ENCODE data around the gene TMEM219.

TMEM219 gene, protein sequence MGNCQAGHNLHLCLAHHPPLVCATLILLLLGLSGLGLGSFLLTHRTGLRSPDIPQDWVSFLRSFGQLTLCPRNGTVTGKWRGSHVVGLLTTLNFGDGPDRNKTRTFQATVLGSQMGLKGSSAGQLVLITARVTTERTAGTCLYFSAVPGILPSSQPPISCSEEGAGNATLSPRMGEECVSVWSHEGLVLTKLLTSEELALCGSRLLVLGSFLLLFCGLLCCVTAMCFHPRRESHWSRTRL

GRCh38 chr16:29961479-29962343, at the start of gene TMEM219:
Gene TMEM219, plus strand, starts transcription at chr16:29962079. Its CDS starts 1,065 bp downstream, at chr16:29963144.
- Histone ChIP-seq H3K36me3 (ENCODE audit: insufficient read depth, low read length) (no peaks in the 10 kb centered on the region), H3K9ac (ENCODE audit: low read depth, low read length) (peak within 1 kb of the TSS; percentile 78), H3K4me1 (ENCODE audit: insufficient read depth, low read length) (0 out of 2 replicates have a peak, but pooled peaks cover 3% of the 10 kb centered on the region), H3K9me3 (ENCODE audit: control insufficient read depth, insufficient read depth, low read length) (no peaks in the 10 kb centered on the region)

GRCh38 chr16:29912087-29912486, 49.8 kb upstream of the TMEM219 start:
- H3K9me3 ChIP-seq (ENCODE audit: control insufficient read depth, insufficient read depth, low read length): no peaks in the 10 kb centered on the region
- no peak overlapping the region for H3K9ac ChIP-seq (ENCODE audit: low read depth, low read length)
- H3K36me3 ChIP-seq (ENCODE audit: insufficient read depth, low read length): no peaks in the 10 kb centered on the region; the same call in 1 of the 2 replicates
- no peaks in the 10 kb centered on the region; the same call in 1 of the 2 replicates for H3K4me1 ChIP-seq (ENCODE audit: insufficient read depth, low read length)

- Histone ChIP-seq H3K9me3 (ENCODE audit: control insufficient read depth, insufficient read depth, low read length) (no peaks in the 10 kb centered on the region), H3K9ac (ENCODE audit: low read depth, low read length) (no peak overlapping the region), H3K4me1 (ENCODE audit: insufficient read depth, low read length) (no peaks in the 10 kb centered on the region; the same call in 1 of the 2 replicates), H3K36me3 (ENCODE audit: insufficient read depth, low read length) (no peaks in the 10 kb centered on the region; the same call in 1 of the 2 replicates)
These were observed 48.4 kb upstream of the TMEM219 start for GRCh38 chr16:29913514-29913913.

GRCh38 chr16:29915590-29916247, 46.2 kb upstream of the TMEM219 start:
- H3K9ac ChIP-seq (ENCODE audit: low read depth, low read length): no peak overlapping the region
- H3K9me3 ChIP-seq (ENCODE audit: control insufficient read depth, insufficient read depth, low read length): no peaks in the 10 kb centered on the region
- peaks cover under 1% of the 10 kb centered on the region; the same call in 1 of the 2 replicates for H3K36me3 ChIP-seq (ENCODE audit: insufficient read depth, low read length)
- H3K4me1 ChIP-seq (ENCODE audit: insufficient read depth, low read length): no peaks in the 10 kb centered on the region; the same call in 1 of the 2 replicates

DNA sequence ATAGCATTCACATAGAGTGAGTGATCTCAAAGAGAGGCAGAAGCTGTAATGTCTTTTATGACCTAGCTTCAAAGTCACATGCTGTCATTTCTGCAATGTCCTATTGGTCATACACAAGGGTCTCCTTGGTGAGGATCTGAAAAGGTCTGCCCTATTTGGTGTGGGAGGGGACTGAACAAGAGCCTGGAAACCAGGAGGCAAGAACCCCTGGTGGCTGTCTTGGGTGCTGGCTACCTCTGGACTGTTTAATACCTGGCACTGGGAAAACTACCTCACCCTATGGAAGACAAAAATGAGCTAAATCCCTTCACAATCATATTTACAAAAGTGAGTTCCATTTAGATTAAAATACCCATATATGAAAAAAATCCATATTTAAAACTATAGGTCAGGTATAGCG, 44.9 kb upstream of the TMEM219 start:
- Histone ChIP-seq H3K36me3 (ENCODE audit: insufficient read depth, low read length) (peaks cover 5% of the 10 kb centered on the region; the same call in 1 of the 2 replicates), H3K9ac (ENCODE audit: low read depth, low read length) (no peak overlapping the region), H3K4me1 (ENCODE audit: insufficient read depth, low read length) (no peaks in the 10 kb centered on the region; the same call in 1 of the 2 replicates), H3K9me3 (ENCODE audit: control insufficient read depth, insufficient read depth, low read length) (no peaks in the 10 kb centered on the region)

DNA sequence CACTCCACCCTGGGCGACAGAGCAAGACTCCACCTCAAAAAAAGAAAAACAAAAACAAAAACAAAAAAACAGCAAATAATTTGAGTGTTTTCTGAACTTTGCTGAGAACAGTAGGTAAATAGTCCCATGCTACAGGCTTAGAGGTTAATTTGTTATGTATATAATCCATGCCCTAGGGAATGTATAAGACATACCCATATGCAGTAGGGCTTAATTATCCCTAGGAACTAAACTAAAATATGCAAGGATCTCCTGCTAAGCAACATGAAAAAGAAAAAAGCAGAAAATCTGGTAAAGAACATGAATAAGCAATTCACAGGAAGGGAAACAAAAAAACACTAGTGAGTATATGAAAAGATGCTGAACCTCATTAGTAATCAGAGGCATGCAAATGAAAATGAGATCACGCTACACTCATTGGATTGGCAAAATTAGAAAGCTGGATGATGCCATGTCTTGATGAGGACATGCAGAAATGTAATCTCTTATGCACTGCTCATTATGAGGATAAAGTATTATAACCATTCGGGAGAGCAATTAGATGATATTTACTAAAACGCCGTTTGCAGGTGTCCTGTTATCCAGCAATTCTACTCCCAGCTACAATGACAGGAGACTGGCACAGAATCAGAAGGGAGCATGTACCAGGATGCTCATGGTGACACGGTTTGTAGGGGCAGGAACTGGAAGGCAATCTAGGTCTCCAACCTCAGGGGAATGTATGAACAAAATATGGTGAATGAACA, 41.4 kb upstream of the TMEM219 start:
- no peak overlapping the region for H3K9ac ChIP-seq (ENCODE audit: low read depth, low read length)
- no peaks in the 10 kb centered on the region for H3K9me3 ChIP-seq (ENCODE audit: control insufficient read depth, insufficient read depth, low read length)
- H3K4me1 ChIP-seq (ENCODE audit: insufficient read depth, low read length): peaks cover 5% of the 10 kb centered on the region; the same call in 1 of the 2 replicates
- H3K36me3 ChIP-seq (ENCODE audit: insufficient read depth, low read length): peaks cover 5% of the 10 kb centered on the region; the same call in 1 of the 2 replicates

DNA sequence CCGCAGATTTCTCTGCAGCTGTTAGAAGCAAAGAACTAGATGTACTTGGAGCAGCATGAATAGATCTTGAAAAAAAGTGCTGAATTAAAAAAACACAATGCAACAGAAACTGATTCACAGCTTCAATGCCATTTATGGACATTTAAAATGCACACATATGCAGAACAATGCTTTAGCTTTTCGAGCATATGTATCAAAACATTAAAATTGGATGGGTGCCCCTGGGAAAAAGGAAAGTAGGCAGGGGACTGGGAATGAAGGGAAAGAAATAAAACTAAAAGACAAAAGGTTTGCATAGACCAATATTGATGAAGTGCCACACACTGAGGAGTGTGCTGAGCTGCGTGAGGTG, 40.9 kb upstream of the TMEM219 start:
- H3K9me3 ChIP-seq (ENCODE audit: control insufficient read depth, insufficient read depth, low read length): no peaks in the 10 kb centered on the region
- H3K9ac ChIP-seq (ENCODE audit: low read depth, low read length): no peak overlapping the region
- peaks cover 5% of the 10 kb centered on the region; the same call in 1 of the 2 replicates for H3K36me3 ChIP-seq (ENCODE audit: insufficient read depth, low read length)
- H3K4me1 ChIP-seq (ENCODE audit: insufficient read depth, low read length): peaks cover 5% of the 10 kb centered on the region; the same call in 1 of the 2 replicates

DNA sequence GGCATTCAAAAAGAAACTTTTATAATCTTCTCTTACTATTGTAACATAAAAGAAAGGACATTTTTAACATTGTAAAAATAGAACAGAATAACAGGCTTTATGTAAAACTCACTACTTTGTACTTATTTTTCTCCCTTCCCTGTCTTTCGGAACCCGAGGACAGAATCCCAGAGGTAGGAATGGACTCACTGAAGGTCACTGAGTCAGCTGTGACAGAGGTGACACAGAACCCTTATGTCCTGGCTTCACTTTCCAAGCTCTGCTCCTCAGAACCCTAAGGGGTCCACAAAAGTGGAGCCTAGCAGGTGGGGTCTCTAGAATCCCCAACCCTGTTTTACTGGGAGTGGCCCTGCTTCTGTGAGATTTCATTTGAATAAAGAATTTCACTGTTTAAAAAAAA, 39.6 kb upstream of the TMEM219 start:
- Histone ChIP-seq H3K36me3 (ENCODE audit: insufficient read depth, low read length) (peaks cover 5% of the 10 kb centered on the region; the same call in 1 of the 2 replicates), H3K4me1 (ENCODE audit: insufficient read depth, low read length) (peaks cover 5% of the 10 kb centered on the region; the same call in 1 of the 2 replicates), H3K9ac (ENCODE audit: low read depth, low read length) (no peak overlapping the region), H3K9me3 (ENCODE audit: control insufficient read depth, insufficient read depth, low read length) (no peaks in the 10 kb centered on the region)

GRCh38 chr16:29922986-29923501, 38.8 kb upstream of the TMEM219 start:
- peaks cover 5% of the 10 kb centered on the region; the same call in 1 of the 2 replicates for H3K36me3 ChIP-seq (ENCODE audit: insufficient read depth, low read length)
- peaks cover 5% of the 10 kb centered on the region; the same call in 1 of the 2 replicates for H3K4me1 ChIP-seq (ENCODE audit: insufficient read depth, low read length)
- no peak overlapping the region for H3K9ac ChIP-seq (ENCODE audit: low read depth, low read length)
- no peaks in the 10 kb centered on the region for H3K9me3 ChIP-seq (ENCODE audit: control insufficient read depth, insufficient read depth, low read length)

DNA sequence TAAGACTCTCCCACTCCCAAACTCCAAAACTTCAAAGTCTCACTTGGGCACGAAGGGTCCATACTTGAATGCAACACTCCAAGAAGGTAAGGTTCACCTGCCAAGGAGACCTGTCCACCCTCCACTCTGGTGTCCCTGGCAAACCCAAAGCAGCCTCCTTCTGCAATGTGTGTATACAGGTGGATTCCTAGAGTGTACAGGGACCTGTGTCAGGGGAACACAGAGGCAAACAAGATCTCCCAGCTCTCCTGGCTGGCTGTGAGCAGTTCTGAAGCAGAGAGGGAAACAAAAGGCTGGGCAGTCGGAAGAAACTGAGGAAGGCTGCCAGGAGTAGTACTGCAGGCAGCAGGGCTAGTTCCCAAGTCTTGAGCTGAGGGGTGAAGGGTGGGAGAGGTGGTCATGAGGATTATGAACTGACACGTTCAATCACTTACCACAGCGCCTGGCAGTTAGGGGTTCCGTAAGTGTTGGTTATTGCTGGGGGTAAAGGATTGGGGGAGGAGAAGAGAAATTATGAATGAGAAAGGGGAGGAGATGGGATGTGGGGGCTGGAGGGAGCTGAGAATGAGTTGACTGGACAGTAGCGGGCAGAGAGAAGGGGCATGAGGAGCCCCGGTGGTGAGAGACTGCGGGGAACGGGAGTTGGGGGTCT, 36.6 kb upstream of the TMEM219 start:
- Histone ChIP-seq H3K9ac (ENCODE audit: low read depth, low read length) (peak overlapping the region; percentile 74), H3K9me3 (ENCODE audit: control insufficient read depth, insufficient read depth, low read length) (no peaks in the 10 kb centered on the region), H3K4me1 (ENCODE audit: insufficient read depth, low read length) (peaks cover 5% of the 10 kb centered on the region; the same call in 1 of the 2 replicates), H3K36me3 (ENCODE audit: insufficient read depth, low read length) (peaks cover 5% of the 10 kb centered on the region; the same call in 1 of the 2 replicates)

DNA sequence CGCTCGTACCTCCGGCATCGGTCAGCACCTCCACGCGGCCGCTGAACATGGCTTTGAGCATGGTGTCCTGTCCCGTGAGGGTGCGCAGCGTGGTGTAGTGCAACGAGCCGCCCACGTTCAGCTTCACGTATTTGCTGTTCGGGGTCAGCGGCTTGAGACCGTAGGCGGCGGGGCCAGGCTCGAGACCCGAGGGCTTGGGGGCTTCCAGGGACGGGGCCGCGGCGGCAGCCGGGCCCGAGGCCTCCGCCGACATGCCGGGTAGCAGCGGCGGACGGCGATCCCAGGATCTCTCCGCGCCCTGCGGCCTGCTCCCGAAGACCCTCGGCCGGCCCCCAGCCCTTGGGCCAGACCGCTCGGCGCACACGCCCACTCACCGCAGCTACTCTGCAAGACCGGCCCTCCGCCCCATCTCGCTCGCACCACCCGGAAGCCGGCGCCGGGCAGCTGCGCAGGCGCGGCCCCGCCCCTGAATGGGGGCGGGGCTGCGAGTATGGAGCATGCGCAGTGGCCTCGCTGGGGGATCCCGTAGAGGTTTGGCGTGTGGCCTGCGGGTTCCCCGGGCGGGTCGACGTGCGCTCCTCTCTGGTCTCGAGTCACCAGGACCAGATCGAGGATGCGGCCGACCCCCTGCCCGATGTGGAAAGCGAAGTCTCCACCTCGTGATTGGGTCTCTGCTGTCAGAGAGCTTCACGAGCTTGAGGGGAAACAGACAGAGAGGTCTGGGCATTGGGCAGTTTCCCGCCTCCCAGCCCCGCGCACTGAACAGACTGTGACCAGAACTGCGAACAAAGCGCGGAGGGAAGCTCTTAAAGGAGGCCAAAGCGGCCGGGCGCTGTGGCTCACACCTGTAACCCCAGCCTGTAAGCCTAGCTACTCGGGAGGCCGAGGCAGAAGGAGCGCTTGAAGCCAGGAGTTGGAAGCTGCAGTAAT, 35.8 kb upstream of the TMEM219 start, which contains the start of gene KCTD13:
Gene KCTD13 (minus strand): TSS at position 446 of the 930 bp plus-strand sequence. CDS start 193 bp downstream, at position 253.
- Histone ChIP-seq H3K9me3 (ENCODE audit: control insufficient read depth, insufficient read depth, low read length) (no peaks in the 10 kb centered on the region), H3K9ac (ENCODE audit: low read depth, low read length) (peak within 1 kb of the TSS; percentile 74), H3K36me3 (ENCODE audit: insufficient read depth, low read length) (peaks cover under 1% of the 10 kb centered on the region; the same call in 1 of the 2 replicates), H3K4me1 (ENCODE audit: insufficient read depth, low read length) (peaks cover 5% of the 10 kb centered on the region; the same call in 1 of the 2 replicates)

DNA sequence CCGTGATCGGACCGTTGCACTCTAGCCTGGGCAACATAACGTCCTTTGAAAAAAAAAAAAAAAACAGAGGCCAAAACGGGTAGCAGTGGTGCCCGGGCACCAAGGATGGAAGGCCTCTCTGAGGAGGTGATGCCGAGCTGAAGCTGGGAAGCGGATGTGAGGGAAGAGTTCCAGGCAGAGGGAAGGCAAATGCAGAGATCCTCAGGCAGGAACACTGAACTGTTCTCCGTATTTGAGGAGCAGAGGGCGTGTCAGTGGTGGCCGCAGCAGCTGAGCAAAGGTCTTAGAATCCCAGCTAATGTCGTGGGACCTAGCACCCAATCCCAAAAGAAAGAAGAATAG, 35.2 kb upstream of the TMEM219 start:
- Histone ChIP-seq H3K36me3 (ENCODE audit: insufficient read depth, low read length) (no peaks in the 10 kb centered on the region), H3K9me3 (ENCODE audit: control insufficient read depth, insufficient read depth, low read length) (no peaks in the 10 kb centered on the region), H3K4me1 (ENCODE audit: insufficient read depth, low read length) (peaks cover 5% of the 10 kb centered on the region; the same call in 1 of the 2 replicates), H3K9ac (ENCODE audit: low read depth, low read length) (peak overlapping the region; percentile 74)

Measured in ES-I3 (cell line).